Adrenal gland (tissue), 5 donors: ENCODE measurements around the gene DHX32.

Experiments used
- POLR2A ChIP-seq, 2 donors: fragments of 450-650 bp; IDR thresholded peaks; one replicate each; pipeline ENCODE4 v1.6.1; 2017; ENCODE audit warnings: antibody characterized with exemption in 2 of 2, mild to moderate bottlenecking in 2 of 2, moderate library complexity in 1 of 2
- TF ChIP-seq, protein P1 (sequence below), 6 experiments: fragments of 450-650 bp in 4 of 6; fragments of 200-600 bp in 2 of 6; sonication (generic) in 1 of 6; IDR thresholded peaks; 1 replicate in 5 of 6; 2 replicates in 1 of 6; pipeline versions ENCODE4 v1.5.1 to v1.8.0; 2016 to 2021; ENCODE audit warnings: antibody characterized with exemption in 6 of 6, mild to moderate bottlenecking in 2 of 6, moderate library complexity in 1 of 6
- donor health status: DM: no; HTN: no; CAD: no.

DNA sequence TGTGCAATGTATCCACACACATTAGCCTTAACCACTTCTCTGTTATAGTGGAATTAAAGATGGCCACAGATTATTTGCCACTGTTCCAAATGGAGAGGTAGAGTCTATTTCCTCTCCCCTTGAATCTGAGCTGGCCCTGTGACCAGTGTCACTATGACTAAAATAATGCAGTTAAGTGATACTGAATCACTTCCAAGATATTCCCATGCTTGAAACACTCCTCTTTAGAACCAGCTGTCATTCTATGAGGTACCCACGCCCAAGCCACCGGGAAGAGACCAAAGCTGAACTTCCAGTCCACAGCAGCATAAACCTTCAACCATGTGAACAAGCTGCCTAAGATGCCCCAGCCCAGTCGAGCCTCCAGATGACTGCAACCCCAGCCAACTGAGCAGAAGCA, 2.1 kb upstream of the DHX32 start:
- TF ChIP-seq, protein P1, sequence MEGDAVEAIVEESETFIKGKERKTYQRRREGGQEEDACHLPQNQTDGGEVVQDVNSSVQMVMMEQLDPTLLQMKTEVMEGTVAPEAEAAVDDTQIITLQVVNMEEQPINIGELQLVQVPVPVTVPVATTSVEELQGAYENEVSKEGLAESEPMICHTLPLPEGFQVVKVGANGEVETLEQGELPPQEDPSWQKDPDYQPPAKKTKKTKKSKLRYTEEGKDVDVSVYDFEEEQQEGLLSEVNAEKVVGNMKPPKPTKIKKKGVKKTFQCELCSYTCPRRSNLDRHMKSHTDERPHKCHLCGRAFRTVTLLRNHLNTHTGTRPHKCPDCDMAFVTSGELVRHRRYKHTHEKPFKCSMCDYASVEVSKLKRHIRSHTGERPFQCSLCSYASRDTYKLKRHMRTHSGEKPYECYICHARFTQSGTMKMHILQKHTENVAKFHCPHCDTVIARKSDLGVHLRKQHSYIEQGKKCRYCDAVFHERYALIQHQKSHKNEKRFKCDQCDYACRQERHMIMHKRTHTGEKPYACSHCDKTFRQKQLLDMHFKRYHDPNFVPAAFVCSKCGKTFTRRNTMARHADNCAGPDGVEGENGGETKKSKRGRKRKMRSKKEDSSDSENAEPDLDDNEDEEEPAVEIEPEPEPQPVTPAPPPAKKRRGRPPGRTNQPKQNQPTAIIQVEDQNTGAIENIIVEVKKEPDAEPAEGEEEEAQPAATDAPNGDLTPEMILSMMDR (IDR thresholded peaks at IDR 0.05), result no peak
- TF ChIP-seq POLR2A (IDR thresholded peaks at IDR 0.05), result no peak
